H1 (cell line): ENCODE measurements around the gene GNL3L. TPM values are rescaled to one million over a fixed set of nuclear protein-coding genes. Genes with fewer than 3 reads are reported as not detected.

Experiments used
- CTCF ChIA-PET: fragments of 300-600 bp; sonication (Branson Sonifier 250); formaldehyde crosslinking; loops from one replicate; lab custom pipeline; 2021; ENCODE audit not compliant: partially characterized antibody; lab: Charles Lee
- POLR2A ChIA-PET: fragments of 300-600 bp; sonication (Branson Sonifier 250); formaldehyde crosslinking; loops from one replicate; lab custom pipeline; 2021; ENCODE audit warnings: inconsistent platforms; ENCODE audit not compliant: partially characterized antibody; lab: Charles Lee
- DNase-seq, 2 experiments: peaks; one replicate each; pipeline versions ENCODE4 v3.0.0 to v3.0.0-alpha.2; 2010 to 2022; ENCODE audit warnings: low spot score in 2 of 2, low read depth in 1 of 2, mixed read lengths in 1 of 2
- FAIRE-seq: peaks from 2 replicates; lab custom pipeline; 2011; peaks lifted over from hg19 to GRCh38; lab: Jason Lieb, UNC
- H2AFZ ChIP-seq: 2 replicates; pipeline ENCODE4 v1.8.1; 2012; ENCODE audit warnings: low read length, inconsistent platforms
- H2AK5ac ChIP-seq: 2 replicates; pipeline ENCODE4 v1.6.1; 2013; ENCODE audit warnings: low read depth, low read length
- H2BK120ac ChIP-seq: replicated peaks from 2 replicates; pipeline ENCODE3; 2013; ENCODE audit warnings: low read depth, low read length, inconsistent platforms
- H2BK12ac ChIP-seq: 2 replicates; pipeline ENCODE4 v1.6.1; 2013; ENCODE audit warnings: low read depth, low read length
- H2BK15ac ChIP-seq: 2 replicates; pipeline ENCODE4 v1.6.1; 2013; ENCODE audit warnings: low read length
- H2BK20ac ChIP-seq: 2 replicates; pipeline ENCODE4 v1.6.1; 2013; ENCODE audit warnings: low read length
- H2BK5ac ChIP-seq: 2 replicates; pipeline ENCODE4 v1.6.1; 2013; ENCODE audit warnings: low read depth, low read length
- H3K14ac ChIP-seq: 2 replicates; pipeline ENCODE4 v1.6.1; 2013; ENCODE audit warnings: inconsistent platforms; ENCODE audit not compliant: insufficient read length
- H3K18ac ChIP-seq: 2 replicates; pipeline ENCODE4 v1.6.1; 2013; ENCODE audit warnings: low read length; ENCODE audit errors: extremely low read depth
- H3K23ac ChIP-seq: 2 replicates; pipeline ENCODE4 v1.6.1; 2013; ENCODE audit warnings: inconsistent platforms; ENCODE audit not compliant: insufficient read length
- H3K23me2 ChIP-seq: 2 replicates; pipeline ENCODE4 v1.6.1; 2013; ENCODE audit warnings: low read depth, low read length
- H3K27ac ChIP-seq: 2 replicates; pipeline ENCODE4 v1.6.1; 2011; ENCODE audit warnings: low read depth, low read length, inconsistent platforms
- H3K27me3 ChIP-seq, 4 experiments: replicated peaks in 1 of 4; 1 replicate in 1 of 4; 2 replicates in 3 of 4; pipeline versions ENCODE4 v1.6.1 to v1.8.1; 2011 to 2013; ENCODE audit warnings: low read length in 3 of 4, mild to moderate bottlenecking in 3 of 4, inconsistent platforms in 2 of 4, mixed read lengths in 2 of 4, moderate library complexity in 1 of 4; ENCODE audit not compliant: control insufficient read depth in 3 of 4, insufficient read depth in 3 of 4; ENCODE audit errors: extremely low read depth in 1 of 4
- H3K36me3 ChIP-seq, 4 experiments: 2 replicates each; pipeline versions ENCODE4 v1.6.1 to v1.8.1; 2011 to 2013; ENCODE audit warnings: mild to moderate bottlenecking in 4 of 4, low read length in 3 of 4, moderate library complexity in 2 of 4, control low read depth in 1 of 4, inconsistent platforms in 1 of 4; ENCODE audit not compliant: insufficient read depth in 4 of 4, control insufficient read depth in 2 of 4
- H3K4ac ChIP-seq: replicated peaks from 2 replicates; pipeline ENCODE3; 2013; ENCODE audit warnings: low read length, low read depth, mixed read lengths, inconsistent platforms; ENCODE audit not compliant: insufficient read length
- H3K4me1 ChIP-seq, 4 experiments: replicated peaks in 1 of 4; 1 replicate in 1 of 4; 2 replicates in 3 of 4; pipeline versions ENCODE4 v1.6.1 to v1.8.1; 2011 to 2013; ENCODE audit warnings: low read length in 3 of 4, inconsistent platforms in 2 of 4, mixed read lengths in 1 of 4; ENCODE audit not compliant: insufficient read depth in 4 of 4, control insufficient read depth in 3 of 4
- H3K4me2 ChIP-seq, 2 experiments: 2 replicates each; pipeline versions ENCODE4 v1.6.1 to v1.8.1; 2011 to 2013; ENCODE audit warnings: low read depth in 2 of 2, low read length in 2 of 2, control low read depth in 1 of 2, inconsistent platforms in 1 of 2, mild to moderate bottlenecking in 1 of 2; ENCODE audit not compliant: insufficient read depth in 1 of 2
- H3K4me3 ChIP-seq, 4 experiments: fragments of 200-600, 300-600 bp in 1 of 4; sonication (generic), shearing (Covaris generic), sonication (Bioruptor Twin) in 1 of 4; 2 replicates each; pipeline versions ENCODE4 v1.5.1 to v1.8.1; 2011 to 2016; ENCODE audit warnings: low read length in 4 of 4, low read depth in 3 of 4, control low read depth in 2 of 4, inconsistent platforms in 2 of 4, mild to moderate bottlenecking in 2 of 4, mixed read lengths in 1 of 4, moderate library complexity in 1 of 4; ENCODE audit not compliant: insufficient read depth in 2 of 4; ENCODE audit errors: extremely low read depth in 1 of 4
- H3K56ac ChIP-seq: replicated peaks from 2 replicates; pipeline ENCODE3; 2013; ENCODE audit warnings: low read depth, mild to moderate bottlenecking, mixed read lengths, low read length, inconsistent platforms; ENCODE audit not compliant: insufficient read length
- H3K79me1 ChIP-seq: 2 replicates; pipeline ENCODE4 v1.6.1; 2013; ENCODE audit warnings: low read depth, low read length, control low read depth
- H3K79me2 ChIP-seq, 2 experiments: 2 replicates each; pipeline versions ENCODE4 v1.6.1 to v1.8.1; 2012 to 2013; ENCODE audit warnings: low read length in 2 of 2, mild to moderate bottlenecking in 2 of 2, inconsistent platforms in 1 of 2; ENCODE audit not compliant: insufficient read depth in 2 of 2, control insufficient read depth in 1 of 2
- H3K9ac ChIP-seq, 4 experiments: replicated peaks in 1 of 4; 1 replicate in 1 of 4; 2 replicates in 3 of 4; pipeline versions ENCODE4 v1.6.1 to v1.8.1; 2011 to 2013; ENCODE audit warnings: low read depth in 3 of 4, low read length in 3 of 4, control low read depth in 2 of 4, mild to moderate bottlenecking in 2 of 4, moderate library complexity in 2 of 4, inconsistent platforms in 1 of 4; ENCODE audit errors: extremely low read depth in 1 of 4
- H3K9me3 ChIP-seq, 2 experiments: 2 replicates each; pipeline versions ENCODE4 v1.6.1 to v1.8.1; 2012 to 2013; ENCODE audit warnings: mild to moderate bottlenecking in 2 of 2, moderate library complexity in 2 of 2, control low read depth in 1 of 2, inconsistent platforms in 1 of 2, low read depth in 1 of 2, low read length in 1 of 2, mixed read lengths in 1 of 2; ENCODE audit not compliant: insufficient read depth in 2 of 2
- H4K20me1 ChIP-seq, 2 experiments: replicated peaks in 1 of 2; 2 replicates each; pipeline versions ENCODE3 to v1.8.1; 2011 to 2013; ENCODE audit warnings: inconsistent platforms in 2 of 2, low read length in 2 of 2, mild to moderate bottlenecking in 1 of 2; ENCODE audit not compliant: insufficient read depth in 2 of 2, control insufficient read depth in 1 of 2
- H4K5ac ChIP-seq: 2 replicates; pipeline ENCODE4 v1.6.1; 2013; ENCODE audit warnings: low read length, low read depth, mixed read lengths, inconsistent platforms; ENCODE audit not compliant: insufficient read length
- H4K8ac ChIP-seq: 2 replicates; pipeline ENCODE4 v1.8.0; 2013; ENCODE audit warnings: mild to moderate bottlenecking, moderate library complexity, low read length, inconsistent platforms; ENCODE audit not compliant: insufficient read depth; ENCODE audit errors: extremely low read depth
- H4K91ac ChIP-seq: replicated peaks from 2 replicates; pipeline ENCODE3; 2013; ENCODE audit warnings: low read length, mixed read lengths, inconsistent platforms; ENCODE audit not compliant: insufficient read length
- BACH1 ChIP-seq: IDR thresholded peaks from 2 replicates; pipeline ENCODE4 v1.6.1; 2012; ENCODE audit warnings: low read length, improper control_type of control experiment
- CBX5 ChIP-seq: fragments of 300-800, 300-1000 bp; sonication (generic); IDR thresholded peaks from 2 replicates; pipeline ENCODE4 v1.7.1; 2016; ENCODE audit warnings: antibody characterized with exemption, low read length, low read depth
- CEBPB ChIP-seq: IDR thresholded peaks from 2 replicates; pipeline ENCODE4 v1.6.1; 2012; ENCODE audit warnings: low read depth, low read length
- EGR1 ChIP-seq: IDR thresholded peaks from 2 replicates; pipeline ENCODE4 v1.6.1; 2011; ENCODE audit warnings: low read depth, low read length, borderline replicate concordance
- HDAC2 ChIP-seq, 2 experiments: fragments of 300-600 bp in 1 of 2; sonication (generic) in 1 of 2; IDR thresholded peaks; 2 replicates each; pipeline ENCODE4 v1.6.1; 2011 to 2012; ENCODE audit warnings: low read depth in 2 of 2, low read length in 2 of 2, mild to moderate bottlenecking in 2 of 2, moderate library complexity in 2 of 2, borderline replicate concordance in 1 of 2, inconsistent platforms in 1 of 2
- HDAC6 ChIP-seq: IDR thresholded peaks from one replicate; pipeline ENCODE4 v1.7.1; 2012; ENCODE audit warnings: low read depth, mild to moderate bottlenecking, inconsistent platforms, low read length, moderate library complexity
- JUN ChIP-seq: IDR thresholded peaks from 2 replicates; pipeline ENCODE4 v1.6.1; 2011; ENCODE audit warnings: low read depth, mild to moderate bottlenecking, improper control_type of control experiment, low read length
- KDM4A ChIP-seq: IDR thresholded peaks from one replicate; pipeline ENCODE4 v1.7.1; 2012; ENCODE audit warnings: low read depth, mild to moderate bottlenecking, moderate library complexity, low read length, inconsistent platforms; ENCODE audit not compliant: severe bottlenecking
- NANOG ChIP-seq: IDR thresholded peaks from 2 replicates; pipeline ENCODE4 v1.6.1; 2011; ENCODE audit warnings: low read length, low read depth, mild to moderate bottlenecking, inconsistent platforms; ENCODE audit not compliant: insufficient read depth, poor library complexity, severe bottlenecking
- RBBP5 ChIP-seq: IDR thresholded peaks from 2 replicates; pipeline ENCODE4 v1.7.1; 2012; ENCODE audit warnings: low read depth, mild to moderate bottlenecking, inconsistent platforms, low read length, moderate library complexity, borderline replicate concordance
- RFX5 ChIP-seq: IDR thresholded peaks from 2 replicates; pipeline ENCODE4 v1.6.1; 2011; ENCODE audit warnings: low read depth, low read length, improper control_type of control experiment, borderline replicate concordance
- WGBS, 2 experiments: shearing (Covaris generic) in 1 of 2; methylation state at CpG; one replicate each; pipeline versions ENCODE4 v1.1.6 to v1.1.7; 2013 to 2015; ENCODE audit warnings: low lambda C conversion rate in 2 of 2, mixed read lengths in 2 of 2, inconsistent platforms in 1 of 2, low coverage in 1 of 2, missing lambda C conversion rate in 1 of 2; ENCODE audit not compliant: insufficient replicate concordance in 2 of 2, insufficient coverage in 1 of 2, insufficient read length in 1 of 2; ENCODE audit errors: extremely low coverage in 1 of 2, missing lambda C conversion rate in 1 of 2; 5-methylcytosine and 5-hydroxymethylcytosine counted together
- polyA plus RNA-seq, 7 experiments: library from polyadenylated mRNA; depleted of rRNA in 3 of 7; stranded (reverse) in 5 of 7; unstranded in 2 of 7; fragments of >200 nt in 5 of 7; fragments of 200-250 nt in 2 of 7; gene quantifications; 1 replicate in 5 of 7; 2 replicates in 1 of 7; 4 replicates in 1 of 7; pipeline versions ENCODE4 v1.2.1 to v1.2.3, GENCODE V29; 2011 to 2013; ENCODE audit warnings: missing spikeins in 2 of 7, mixed read lengths in 2 of 7
- total RNA-seq: library from RNA; stranded (reverse); fragmentation: NEBNext Ultra II Directional; extraction: Animal tissue kit (Norgen Biotek cat#: 25700); gene quantifications from 2 replicates; pipeline ENCODE4 v1.2.1, GENCODE V29; 2021
- TF ChIP-seq, protein P1 (sequence below): IDR thresholded peaks from 2 replicates; pipeline ENCODE4 v1.6.1; 2011; ENCODE audit warnings: low read length, improper control_type of control experiment

Gene GNL3L
- total and polyA plus RNA-seq, 2 of the 8 experiments (the other 6 are each of a cell fraction or from before 2014, with no cell fraction given), result 19.1 to 71.2 TPM

DNA sequence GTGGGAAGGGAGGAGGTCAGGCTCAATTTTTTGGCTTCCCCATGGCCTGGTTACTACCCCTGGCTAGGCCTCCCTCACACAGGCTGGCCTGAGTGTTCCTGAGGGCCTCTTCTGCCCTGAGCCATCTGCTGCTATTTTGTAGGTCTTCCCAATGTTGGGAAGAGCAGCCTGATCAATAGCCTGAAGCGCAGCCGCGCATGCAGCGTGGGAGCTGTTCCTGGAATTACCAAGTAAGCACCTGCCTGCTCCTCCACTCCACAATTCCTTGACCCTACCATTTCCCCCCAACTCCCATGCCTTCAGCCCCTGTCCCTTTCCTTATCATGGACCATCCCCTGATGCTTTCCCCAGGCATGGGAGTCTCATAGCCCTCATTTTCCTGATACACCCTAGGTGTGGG is 20.8 kb downstream of the GNL3L start:
- Histone ChIP-seq H3K56ac (no peak overlapping the region), H3K9me3 (no peaks in the 10 kb centered on the region), H2BK5ac (no peak overlapping the region), H4K91ac (no peak overlapping the region), H3K4ac (no peak overlapping the region), H3K9ac (no peak overlapping the region), H3K23ac (no peak overlapping the region), H3K4me3 (no peak overlapping the region), H4K5ac (no peak overlapping the region), H4K20me1 (peaks cover 0 to 2% of the 10 kb centered on the region in 2 experiments), H3K18ac (no peak overlapping the region), H3K27me3 (no peaks in the 10 kb centered on the region), H2BK12ac (no peak overlapping the region), H3K4me1 (no peaks in the 10 kb centered on the region), H3K4me2 (no peak overlapping the region), H3K79me1 (no peaks in the 10 kb centered on the region), H3K79me2 (no peaks in the 10 kb centered on the region)
- FAIRE-seq (no peak), DNase-seq (no peak)
- ChIA-PET POLR2A (interaction anchor here (0.6 to 2.6 kb wide), 3 partner anchors 10 to 17 kb away, joined by 4 to 14 read pairs (median 8); no protein-coding TSS in a partner anchor), CTCF (no interaction called here)
- WGBS, 2 experiments, result 100% methylated on average over 4 of the region's 4 CpGs; no CpG with 5 or more reads in 1 of the 2 experiments
- TF ChIP-seq BACH1, result no peak
- no peak for TF ChIP-seq CBX5
- TF ChIP-seq, protein P1, sequence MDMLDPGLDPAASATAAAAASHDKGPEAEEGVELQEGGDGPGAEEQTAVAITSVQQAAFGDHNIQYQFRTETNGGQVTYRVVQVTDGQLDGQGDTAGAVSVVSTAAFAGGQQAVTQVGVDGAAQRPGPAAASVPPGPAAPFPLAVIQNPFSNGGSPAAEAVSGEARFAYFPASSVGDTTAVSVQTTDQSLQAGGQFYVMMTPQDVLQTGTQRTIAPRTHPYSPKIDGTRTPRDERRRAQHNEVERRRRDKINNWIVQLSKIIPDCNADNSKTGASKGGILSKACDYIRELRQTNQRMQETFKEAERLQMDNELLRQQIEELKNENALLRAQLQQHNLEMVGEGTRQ, result no peak
- TF ChIP-seq RFX5, result no peak
- no peak for TF ChIP-seq HDAC6
- TF ChIP-seq KDM4A, result no peak
- no peak for TF ChIP-seq NANOG
- TF ChIP-seq RBBP5, result no peak
- TF ChIP-seq JUN, result no peak
- TF ChIP-seq HDAC2 (IDR thresholded peaks at IDR 0.05; ENCODE audit: borderline replicate concordance in 1 of 2, low read depth in 2 of 2, low read length in 2 of 2), result no peak
- TF ChIP-seq EGR1, result no peak
- no peak for TF ChIP-seq CEBPB
- TF ChIP-seq, all 59 proteins: peak for 0
- Histone ChIP-seq H3K14ac (no peak overlapping the region), H4K8ac (no peak overlapping the region), H2AK5ac (no peak overlapping the region), H3K27ac (no peak overlapping the region), H3K23me2 (no peaks in the 10 kb centered on the region), H3K36me3 (peaks cover 19 to 77% (median 48%) of the 10 kb centered on the region in 4 experiments), H2AFZ (no peak overlapping the region), H2BK15ac (no peak overlapping the region), H2BK120ac (no peak overlapping the region), H2BK20ac (no peak overlapping the region)
